Measurements from ENCODE around the gene TMEM225B. TPM values are rescaled to one million over a fixed set of nuclear protein-coding genes. Genes with fewer than 3 reads are reported as not detected.
A peak's percentile ranks its signal among the peaks of the same experiment; 100 is the strongest.

Gene TMEM225B
- total and polyA plus RNA-seq, 2 donors (not counting 1 experiment from before 2014, with no cell fraction given), result 0.86 to 0.95 TPM

DNA sequence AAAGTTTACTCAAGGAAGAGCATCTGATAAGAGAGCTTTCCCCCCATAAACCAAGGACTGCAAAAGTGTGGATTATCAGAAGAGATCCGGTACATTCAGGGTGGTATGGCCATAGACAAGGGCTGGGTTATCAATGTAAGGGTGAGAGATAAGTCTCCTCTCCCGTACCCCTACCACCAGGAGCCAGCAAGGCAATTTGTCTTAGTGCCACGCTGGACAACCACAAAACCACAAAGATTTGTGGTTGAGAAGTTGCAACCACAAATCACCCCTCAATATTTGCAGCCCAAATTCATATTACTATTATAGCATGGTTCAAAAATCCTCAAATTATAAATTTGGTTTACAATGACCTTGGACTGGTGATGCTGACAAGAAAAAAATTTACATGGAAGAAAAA, 16.4 kb downstream of the TMEM225B start:
- H3K79me2 ChIP-seq (ENCODE audit: control insufficient read depth, insufficient read depth, low read length), result peaks cover 27% of the 10 kb centered on the region
- WGBS (ENCODE audit: insufficient coverage), result no CpG with 5 or more reads among the region's 3 CpGs
- no peak overlapping the region for H3K4me3 ChIP-seq (ENCODE audit: control extremely low read depth in 1 of 5, extremely low read depth in 1 of 5, insufficient read depth in 1 of 5, low read depth in 2 of 5, low read length in 4 of 5)
- H3K4me2 ChIP-seq (replicated peaks; ENCODE audit: low read depth, low read length, poor library complexity, severe bottlenecking), result no peak overlapping the region
- intact Hi-C loops (cut with micrococcal nuclease), result no loop called here
- no peak overlapping the region for H2AFZ ChIP-seq (ENCODE audit: insufficient read depth, low read depth, low read length, poor library complexity, severe bottlenecking)
- H3K4me1 ChIP-seq (ENCODE audit: control insufficient read depth in 2 of 2, insufficient read depth in 2 of 2, low read length in 2 of 2), result peaks cover 17 to 18% of the 10 kb centered on the region in 2 donors
- Mint-ChIP-seq H3K4me1 (peaks cover 28% of the 10 kb centered on the region), H3K9me3 (ENCODE audit: insufficient read depth) (no peaks in the 10 kb centered on the region), H3K27me3 (no peaks in the 10 kb centered on the region), H3K4me3 (no peak overlapping the region), H3K27ac (no peak overlapping the region)
- CTCF ChIA-PET, result no interaction called here
- POLR2A ChIA-PET, result no interaction called here
- TF ChIP-seq CTCF (IDR thresholded peaks at IDR 0.05) (no peak), EZH2 (IDR thresholded peaks at IDR 0.05; ENCODE audit: borderline replicate concordance, insufficient read depth, low read depth, low read length, poor library complexity, severe bottlenecking) (no peak)
- no peak for DNase-seq
- no peaks in the 10 kb centered on the region for H3K27me3 ChIP-seq (replicated peaks in 1 of 4; ENCODE audit: control extremely low read depth in 1 of 4, control insufficient read depth in 3 of 4, insufficient read depth in 4 of 4, low read length in 3 of 4)
- no peak overlapping the region for H3K9ac ChIP-seq (ENCODE audit: low read length)
- peaks cover 0 to 8% of the 10 kb centered on the region in 2 experiments for H3K36me3 ChIP-seq (replicated peaks in 1 of 2; ENCODE audit: control extremely low read depth in 1 of 2, control insufficient read depth in 1 of 2, extremely low read depth in 1 of 2, insufficient read depth in 2 of 2, low read length in 1 of 2)
- H4K20me1 ChIP-seq (ENCODE audit: control insufficient read depth, insufficient read depth, low read length, poor library complexity, severe bottlenecking), result peaks cover 5% of the 10 kb centered on the region
- no peak overlapping the region for H3K27ac ChIP-seq (ENCODE audit: low read length in 2 of 2)
- H3K9me3 ChIP-seq (ENCODE audit: control extremely low read depth in 1 of 3, control insufficient read depth in 2 of 3, insufficient read depth in 1 of 3, low read length in 2 of 3), result no peaks in the 10 kb centered on the region
- ATAC-seq (ENCODE audit: low read depth), result no peak

GRCh38 chr7:99615989-99616358, 17.9 kb downstream of the TMEM225B start:
- no peak for ATAC-seq (ENCODE audit: low read depth)
- Histone ChIP-seq H3K79me2 (ENCODE audit: control insufficient read depth, insufficient read depth, low read length) (peaks cover 38% of the 10 kb centered on the region), H3K4me2 (replicated peaks; ENCODE audit: low read depth, low read length, poor library complexity, severe bottlenecking) (peak overlapping the region; percentile 85), H3K9ac (ENCODE audit: low read length) (peak overlapping the region; percentile 99), H4K20me1 (ENCODE audit: control insufficient read depth, insufficient read depth, low read length, poor library complexity, severe bottlenecking) (peaks cover 17% of the 10 kb centered on the region), H3K4me3 (ENCODE audit: control extremely low read depth in 1 of 5, extremely low read depth in 1 of 5, insufficient read depth in 1 of 5, low read depth in 2 of 5, low read length in 4 of 5) (peak overlapping the region; percentile 86 to 99 (median 95)), H3K27me3 (replicated peaks in 1 of 4; ENCODE audit: control extremely low read depth in 1 of 4, control insufficient read depth in 3 of 4, insufficient read depth in 4 of 4, low read length in 3 of 4) (no peaks in the 10 kb centered on the region), H3K36me3 (replicated peaks in 1 of 2; ENCODE audit: control extremely low read depth in 1 of 2, control insufficient read depth in 1 of 2, extremely low read depth in 1 of 2, insufficient read depth in 2 of 2, low read length in 1 of 2) (peaks cover 2 to 23% of the 10 kb centered on the region in 2 experiments), H3K9me3 (ENCODE audit: control extremely low read depth in 1 of 3, control insufficient read depth in 2 of 3, insufficient read depth in 1 of 3, low read length in 2 of 3) (no peaks in the 10 kb centered on the region), H3K4me1 (ENCODE audit: control insufficient read depth in 2 of 2, insufficient read depth in 2 of 2, low read length in 2 of 2) (peaks cover 17 to 18% of the 10 kb centered on the region in 2 donors), H2AFZ (ENCODE audit: insufficient read depth, low read depth, low read length, poor library complexity, severe bottlenecking) (peak overlapping the region; percentile 99), H3K27ac (ENCODE audit: low read length in 2 of 2) (no peak overlapping the region)
- Mint-ChIP-seq H3K9me3 (ENCODE audit: insufficient read depth) (no peaks in the 10 kb centered on the region), H3K4me1 (peaks cover 28% of the 10 kb centered on the region), H3K27ac (no peak overlapping the region), H3K4me3 (peak overlapping the region; percentile 98), H3K27me3 (no peaks in the 10 kb centered on the region)
- TF ChIP-seq EZH2 (IDR thresholded peaks at IDR 0.05; ENCODE audit: borderline replicate concordance, insufficient read depth, low read depth, low read length, poor library complexity, severe bottlenecking), result no peak
- TF ChIP-seq CTCF (IDR thresholded peaks at IDR 0.05), result no peak
- 100% methylated on average over 3 of the region's 5 CpGs for WGBS (ENCODE audit: insufficient coverage)
- intact Hi-C loops (cut with micrococcal nuclease), result loop anchor here (1.0 to 5.0 kb wide), 6 partner anchors 58 to 303 kb away; partner anchors contain the start of genes ARPC1A, TRIM4, ZKSCAN5 and ZNF394
- no peak for DNase-seq
- ChIA-PET CTCF (interaction anchor here (1.1 to 1.2 kb wide), 4 partner anchors 84 to 304 kb away, joined by 3 read pairs; partner anchors contain the start of gene ZKSCAN5), POLR2A (interaction anchor here (2.5 kb wide), 1 partner anchor 58 kb away, joined by 6 read pairs; the partner anchor contains the start of gene ZNF655)

Data from B cell (primary cell).